Smooth muscle cell (in vitro differentiated cells): ENCODE results near the gene RPS28. TPM values are rescaled to one million over a fixed set of nuclear protein-coding genes. Genes with fewer than 3 reads are reported as not detected.

Source experiments
- DNase-seq: peaks from one replicate; lab custom pipeline; 2025; ENCODE audit not compliant: unreplicated experiment; lab: John Stamatoyannopoulos, UW
- H2AFZ ChIP-seq: fragments of 200-600 bp; sonication (generic); 2 replicates; pipeline ENCODE4 v1.6.0; 2016; ENCODE audit warnings: antibody characterized with exemption, low read depth, mild to moderate bottlenecking
- H3F3A ChIP-seq: fragments of 200-600 bp; sonication (generic); 2 replicates; pipeline ENCODE4 v1.6.0; 2017; ENCODE audit warnings: antibody characterized with exemption, low read depth
- H3K27ac ChIP-seq: fragments of 200-600 bp; sonication (generic); 2 replicates; pipeline ENCODE4 v1.5.1; 2016; ENCODE audit warnings: low read depth, mild to moderate bottlenecking
- H3K27me3 ChIP-seq: fragments of 200-600 bp; sonication (generic); 2 replicates; pipeline ENCODE4 v1.6.1; 2016; ENCODE audit warnings: low read depth, mild to moderate bottlenecking
- H3K36me3 ChIP-seq: fragments of 200-600 bp; sonication (generic); 2 replicates; pipeline ENCODE4 v1.5.1; 2016; ENCODE audit warnings: low read depth
- H3K4me1 ChIP-seq: fragments of 200-600 bp; sonication (generic); 2 replicates; pipeline ENCODE4 v1.5.1; 2016; ENCODE audit warnings: low read depth
- H3K4me2 ChIP-seq: fragments of 200-600 bp; sonication (generic); 2 replicates; pipeline ENCODE4 v1.6.0; 2016; ENCODE audit warnings: mild to moderate bottlenecking
- H3K4me3 ChIP-seq: fragments of 200-600 bp; sonication (generic); 2 replicates; pipeline ENCODE4 v1.5.1; 2016; ENCODE audit warnings: mild to moderate bottlenecking
- H3K79me2 ChIP-seq: fragments of 200-600 bp; sonication (generic); 2 replicates; pipeline ENCODE4 v1.6.0; 2016; ENCODE audit warnings: low read depth, mild to moderate bottlenecking
- H3K9ac ChIP-seq: fragments of 200-600 bp; sonication (generic); 2 replicates; pipeline ENCODE4 v1.6.0; 2016; ENCODE audit warnings: low read depth
- H3K9me3 ChIP-seq: fragments of 200-600 bp; sonication (generic); replicated peaks from 2 replicates; pipeline ENCODE4 v1.5.1; 2016; ENCODE audit warnings: low read depth
- H4K20me1 ChIP-seq: fragments of 200-600 bp; sonication (generic); 2 replicates; pipeline ENCODE4 v1.6.0; 2016; ENCODE audit warnings: low read depth
- WGBS: methylation state at CpG from one replicate; pipeline ENCODE4 v1.1.7; 2016; ENCODE audit warnings: low lambda C conversion rate; 5-methylcytosine and 5-hydroxymethylcytosine counted together
- polyA plus RNA-seq: library from polyadenylated mRNA; unstranded; fragments of >200 nt; fragmentation: Nextera tagmentation; extraction: Ambion mirVana; gene quantifications from 2 replicates; pipeline ENCODE4 v1.2.1, GENCODE V29; 2016
- total RNA-seq: library from RNA; depleted of rRNA; stranded (reverse); fragments of >200 nt; gene quantifications from 2 replicates; pipeline ENCODE4 v1.2.3, GENCODE V29; 2014
- TF ChIP-seq, protein P1 (sequence below): fragments of 200-600 bp; sonication (generic); IDR thresholded peaks from 2 replicates; pipeline ENCODE4 v1.5.1; 2017; ENCODE audit warnings: borderline replicate concordance, mild to moderate bottlenecking, antibody characterized with exemption; ENCODE audit not compliant: insufficient read depth, poor library complexity, severe bottlenecking

Gene RPS28
- total and polyA plus RNA-seq, 2 experiments from 2014 or later: 236 to 574 TPM

DNA sequence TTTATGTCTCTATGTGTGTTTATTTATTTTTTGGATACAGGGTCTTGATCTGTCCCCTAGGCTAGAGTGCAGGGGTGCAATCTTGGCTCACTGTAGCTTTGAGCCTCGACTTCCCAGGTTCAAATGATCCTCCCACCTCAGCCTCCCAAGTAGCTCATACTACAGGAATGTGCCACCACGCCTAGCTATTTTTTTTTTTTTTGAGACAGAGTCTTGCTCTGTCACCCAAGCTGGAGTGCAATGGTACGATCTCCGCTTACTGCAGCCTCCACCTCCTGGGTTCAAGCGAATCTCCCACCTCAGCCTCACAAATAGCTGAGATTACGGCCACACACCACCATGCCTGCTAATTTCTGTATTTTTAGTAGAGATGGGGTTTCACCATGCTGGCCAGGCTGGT, 37.7 kb downstream of the RPS28 start:
- DNase-seq: no peak
- TF ChIP-seq, protein P1, sequence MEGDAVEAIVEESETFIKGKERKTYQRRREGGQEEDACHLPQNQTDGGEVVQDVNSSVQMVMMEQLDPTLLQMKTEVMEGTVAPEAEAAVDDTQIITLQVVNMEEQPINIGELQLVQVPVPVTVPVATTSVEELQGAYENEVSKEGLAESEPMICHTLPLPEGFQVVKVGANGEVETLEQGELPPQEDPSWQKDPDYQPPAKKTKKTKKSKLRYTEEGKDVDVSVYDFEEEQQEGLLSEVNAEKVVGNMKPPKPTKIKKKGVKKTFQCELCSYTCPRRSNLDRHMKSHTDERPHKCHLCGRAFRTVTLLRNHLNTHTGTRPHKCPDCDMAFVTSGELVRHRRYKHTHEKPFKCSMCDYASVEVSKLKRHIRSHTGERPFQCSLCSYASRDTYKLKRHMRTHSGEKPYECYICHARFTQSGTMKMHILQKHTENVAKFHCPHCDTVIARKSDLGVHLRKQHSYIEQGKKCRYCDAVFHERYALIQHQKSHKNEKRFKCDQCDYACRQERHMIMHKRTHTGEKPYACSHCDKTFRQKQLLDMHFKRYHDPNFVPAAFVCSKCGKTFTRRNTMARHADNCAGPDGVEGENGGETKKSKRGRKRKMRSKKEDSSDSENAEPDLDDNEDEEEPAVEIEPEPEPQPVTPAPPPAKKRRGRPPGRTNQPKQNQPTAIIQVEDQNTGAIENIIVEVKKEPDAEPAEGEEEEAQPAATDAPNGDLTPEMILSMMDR: no peak
- peaks cover 7% of the 10 kb centered on the region for H3K4me1 ChIP-seq
- peaks cover 17% of the 10 kb centered on the region for H3F3A ChIP-seq
- H2AFZ ChIP-seq: no peak overlapping the region
- H3K79me2 ChIP-seq: no peaks in the 10 kb centered on the region
- no peaks in the 10 kb centered on the region for H3K36me3 ChIP-seq
- no peak overlapping the region for H3K9ac ChIP-seq
- no peak overlapping the region for H3K4me2 ChIP-seq
- H4K20me1 ChIP-seq: no peaks in the 10 kb centered on the region
- H3K4me3 ChIP-seq: no peak overlapping the region
- 84% methylated on average over 6 of the region's 6 CpGs for WGBS
- no peaks in the 10 kb centered on the region for H3K9me3 ChIP-seq
- H3K27me3 ChIP-seq: no peaks in the 10 kb centered on the region
- no peak overlapping the region for H3K27ac ChIP-seq

DNA sequence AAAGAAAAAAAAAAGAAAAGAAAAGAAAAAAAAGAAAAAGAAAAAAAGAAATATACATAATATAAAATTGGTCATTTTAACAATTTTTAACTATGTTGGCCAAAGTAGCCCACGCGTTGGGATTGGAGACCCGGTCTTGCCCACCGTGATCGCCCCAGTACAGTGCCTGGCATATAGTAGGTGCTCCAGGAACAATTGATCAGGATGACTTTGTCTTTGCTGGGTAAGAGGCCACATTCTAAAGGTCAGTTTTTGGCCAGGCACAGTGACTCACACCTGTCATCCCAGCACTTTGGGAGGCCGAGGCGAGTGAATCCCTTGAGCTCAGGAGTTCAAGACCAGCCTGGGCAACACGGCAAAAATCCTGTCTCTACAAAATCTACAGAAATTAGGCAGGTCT, 38.9 kb downstream of the RPS28 start:
- no peak overlapping the region for H3K27ac ChIP-seq
- no peaks in the 10 kb centered on the region for H3K36me3 ChIP-seq
- TF ChIP-seq, protein P1: no peak
- H3F3A ChIP-seq: peaks cover 15% of the 10 kb centered on the region
- H3K9me3 ChIP-seq: no peaks in the 10 kb centered on the region
- no peak overlapping the region for H3K9ac ChIP-seq
- no peak overlapping the region for H3K4me2 ChIP-seq
- no peaks in the 10 kb centered on the region for H3K79me2 ChIP-seq
- no peaks in the 10 kb centered on the region for H4K20me1 ChIP-seq
- WGBS: 94% methylated on average over 8 of the region's 8 CpGs
- H3K27me3 ChIP-seq: no peaks in the 10 kb centered on the region
- H3K4me1 ChIP-seq: peaks cover 7% of the 10 kb centered on the region
- no peak overlapping the region for H3K4me3 ChIP-seq
- no peak overlapping the region for H2AFZ ChIP-seq
- DNase-seq: no peak

DNA sequence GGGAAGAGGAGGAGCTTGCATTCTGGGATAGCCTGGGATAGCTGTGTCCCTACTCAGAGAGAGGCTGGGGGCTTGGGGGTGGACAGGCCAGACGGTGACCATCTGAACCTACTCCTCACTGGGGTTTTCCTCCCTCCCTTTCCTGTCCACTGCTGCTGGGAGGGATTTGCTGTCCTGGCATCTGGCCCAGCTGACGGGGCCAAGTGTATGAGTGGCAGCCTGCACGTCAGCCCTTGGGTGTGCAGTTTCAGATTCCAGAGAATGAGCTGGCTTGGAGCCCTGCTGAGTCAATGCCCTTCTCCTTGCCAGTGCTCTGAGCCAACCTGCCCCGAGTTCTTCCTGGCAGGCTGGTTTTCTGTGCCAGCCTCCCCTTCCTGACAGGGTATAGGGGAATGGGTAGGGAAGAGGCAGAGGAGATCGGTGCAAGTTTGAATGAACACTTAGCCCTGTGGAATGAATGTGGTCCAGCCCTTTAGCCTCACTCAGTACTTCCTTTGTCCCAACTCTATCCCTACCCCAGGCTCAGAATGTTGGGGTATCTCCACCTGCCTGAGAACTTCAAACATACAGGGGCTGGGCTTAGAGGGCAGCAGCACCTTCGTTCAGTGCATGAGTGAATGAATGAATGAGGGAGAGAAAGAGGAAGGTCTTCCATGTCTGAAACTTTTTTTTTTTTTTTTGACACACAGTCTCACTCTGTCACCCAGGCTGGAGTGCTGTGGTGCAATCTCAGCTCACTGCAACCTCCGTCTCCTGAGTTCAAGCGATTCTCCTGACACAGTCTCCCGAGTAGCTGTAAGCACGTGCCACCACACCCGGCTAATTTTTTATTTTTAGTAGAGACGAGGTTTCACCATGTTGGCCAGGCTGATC, 40.9 kb downstream of the RPS28 start:
- peaks cover 17% of the 10 kb centered on the region for H3F3A ChIP-seq
- WGBS: 53% methylated on average over 12 of the region's 12 CpGs
- H3K4me3 ChIP-seq: no peak overlapping the region
- peak overlapping the region; percentile 83 for H3K4me2 ChIP-seq
- no peaks in the 10 kb centered on the region for H3K9me3 ChIP-seq
- no peaks in the 10 kb centered on the region for H3K27me3 ChIP-seq
- peak; percentile 63 for DNase-seq
- no peaks in the 10 kb centered on the region for H3K79me2 ChIP-seq
- H3K36me3 ChIP-seq: no peaks in the 10 kb centered on the region
- H3K27ac ChIP-seq: peak overlapping the region; percentile 83
- peak overlapping the region; percentile 54 for H3K9ac ChIP-seq
- H2AFZ ChIP-seq: no peak overlapping the region
- peaks cover 9% of the 10 kb centered on the region for H4K20me1 ChIP-seq
- TF ChIP-seq, protein P1: no peak
- peaks cover 7% of the 10 kb centered on the region for H3K4me1 ChIP-seq
